ENCODE measurements around the gene ZSWIM4.

ZSWIM4 gene

GRCh38 chr19:13812544-13812943 is 17.3 kb downstream of the ZSWIM4 start:
- DNase-seq (ENCODE audit: low spot score): no peak

DNA sequence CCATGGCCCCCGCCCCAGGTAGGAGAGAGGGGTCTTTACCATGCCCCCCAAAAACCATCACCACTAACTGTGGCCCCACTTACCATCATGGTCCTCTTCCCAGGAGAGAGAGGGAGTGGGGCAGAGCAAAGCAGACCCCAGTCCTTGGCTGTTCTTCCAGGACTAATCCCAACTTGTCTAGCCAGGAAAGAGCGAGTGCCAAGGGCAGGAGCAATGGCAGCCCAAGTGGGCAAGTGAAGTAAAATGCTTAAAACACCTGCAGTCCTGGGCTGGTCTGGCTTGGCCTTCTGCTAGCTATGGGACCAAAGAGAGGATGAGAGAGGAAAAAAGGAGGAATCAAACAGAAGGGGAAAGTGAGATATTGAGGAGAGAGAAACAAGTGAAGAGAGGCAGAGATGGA is 17.9 kb downstream of the ZSWIM4 start:
- DNase-seq (ENCODE audit: low spot score): no peak

DNA sequence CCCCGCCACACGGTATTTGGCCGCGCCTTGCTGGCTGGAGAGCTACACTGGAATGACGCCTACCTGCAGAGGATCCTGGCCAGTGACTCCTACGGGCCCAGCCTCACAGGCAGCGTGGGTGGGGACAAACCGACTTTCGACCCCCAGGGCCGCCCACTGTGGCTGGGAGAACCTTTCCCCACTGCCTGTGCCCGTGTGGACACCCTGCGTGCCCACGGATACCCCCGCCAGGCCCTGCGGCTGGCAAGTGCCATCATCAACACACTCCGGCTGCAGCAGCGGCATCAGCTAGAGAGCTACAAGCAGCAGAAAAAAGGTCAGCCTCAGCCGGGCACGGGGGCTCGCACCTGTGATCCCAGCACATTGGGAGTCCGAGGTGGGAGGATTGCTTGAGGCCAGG is 19.3 kb downstream of the ZSWIM4 start:
- DNase-seq (ENCODE audit: low spot score): no peak

DNA sequence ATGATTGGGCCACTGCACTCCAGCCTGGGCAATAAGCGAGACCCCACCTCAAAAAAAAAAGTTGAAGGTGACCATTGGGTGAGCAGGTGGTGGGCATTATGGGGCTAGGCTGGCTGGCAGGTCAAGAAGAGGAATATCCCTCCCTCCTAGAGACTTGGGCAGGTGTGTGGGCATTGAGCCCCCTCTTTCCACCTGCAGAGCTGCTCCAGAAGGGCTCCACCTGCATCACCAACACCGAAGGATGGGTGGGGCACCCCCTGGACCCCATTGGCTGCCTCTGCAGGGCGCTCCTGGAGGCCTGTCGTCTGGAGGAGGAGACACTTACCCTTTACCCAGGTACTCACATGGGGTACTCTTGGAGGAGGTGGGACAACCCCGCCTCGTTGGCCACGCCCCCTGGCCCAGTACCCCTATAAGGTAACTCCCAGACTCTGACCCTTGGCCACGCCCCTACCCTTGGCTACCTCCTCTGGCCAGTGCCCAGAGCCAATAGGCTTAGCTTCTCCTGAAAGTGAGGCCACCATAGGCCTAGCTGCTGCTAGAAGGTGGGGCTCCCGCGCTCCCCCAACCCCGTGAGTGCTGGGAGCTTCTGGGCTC is 21.9 kb downstream of the ZSWIM4 start:
- DNase-seq (ENCODE audit: low spot score): no peak

DNA sequence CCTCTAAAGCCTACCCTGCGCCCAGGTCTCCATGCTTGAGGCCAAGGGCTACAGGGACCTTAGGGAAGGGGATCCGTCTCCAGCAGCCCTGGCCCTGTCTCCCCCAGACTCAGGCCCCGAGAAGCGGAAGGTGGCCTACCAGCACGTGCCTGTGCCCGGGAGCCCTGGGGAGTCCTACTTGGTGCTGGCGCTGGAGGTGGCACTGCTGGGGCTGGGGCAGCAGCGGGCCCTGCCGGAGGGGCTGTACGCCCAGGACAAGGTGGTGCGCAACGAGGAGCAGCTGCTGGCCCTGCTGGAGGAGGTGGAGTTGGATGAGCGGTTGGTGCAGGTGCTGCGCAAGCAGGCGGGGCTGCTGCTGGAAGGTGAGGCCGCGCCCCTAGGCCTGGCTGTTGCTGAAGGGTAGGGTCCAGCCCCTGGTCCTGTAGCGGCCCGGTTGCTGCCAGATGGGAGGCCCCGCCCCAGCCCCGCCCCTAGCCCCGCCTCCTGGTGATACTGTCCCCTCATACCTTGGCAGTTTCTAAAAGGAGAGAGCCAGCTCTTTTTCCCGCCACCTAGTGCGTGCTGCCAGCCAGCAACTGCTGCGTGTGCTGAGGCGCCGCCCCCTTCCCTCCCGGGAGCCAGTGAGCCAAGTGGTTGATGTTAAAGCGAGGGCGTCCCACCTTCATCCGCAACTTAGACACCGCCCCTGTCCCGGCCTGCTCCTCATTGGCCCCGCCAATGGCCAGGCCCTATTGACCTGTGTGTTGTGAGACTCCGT is 22.6 kb downstream of the ZSWIM4 start:
- peak; percentile 19 for DNase-seq (ENCODE audit: low spot score)

GRCh38 chr19:13819238-13819637 is 24.0 kb downstream of the ZSWIM4 start:
- no peak for DNase-seq (ENCODE audit: low spot score)

GRCh38 chr19:13821292-13821691 is 26.0 kb downstream of the ZSWIM4 start:
- DNase-seq (ENCODE audit: low spot score): no peak

- DNase-seq (ENCODE audit: low spot score): no peak
These were observed 28.0 kb downstream of the ZSWIM4 start for GRCh38 chr19:13823256-13823655.

GRCh38 chr19:13823901-13824300 is 28.7 kb downstream of the ZSWIM4 start:
- no peak for DNase-seq (ENCODE audit: low spot score)

GRCh38 chr19:13824703-13825102 is 29.5 kb downstream of the ZSWIM4 start:
- DNase-seq (ENCODE audit: low spot score): no peak

DNA sequence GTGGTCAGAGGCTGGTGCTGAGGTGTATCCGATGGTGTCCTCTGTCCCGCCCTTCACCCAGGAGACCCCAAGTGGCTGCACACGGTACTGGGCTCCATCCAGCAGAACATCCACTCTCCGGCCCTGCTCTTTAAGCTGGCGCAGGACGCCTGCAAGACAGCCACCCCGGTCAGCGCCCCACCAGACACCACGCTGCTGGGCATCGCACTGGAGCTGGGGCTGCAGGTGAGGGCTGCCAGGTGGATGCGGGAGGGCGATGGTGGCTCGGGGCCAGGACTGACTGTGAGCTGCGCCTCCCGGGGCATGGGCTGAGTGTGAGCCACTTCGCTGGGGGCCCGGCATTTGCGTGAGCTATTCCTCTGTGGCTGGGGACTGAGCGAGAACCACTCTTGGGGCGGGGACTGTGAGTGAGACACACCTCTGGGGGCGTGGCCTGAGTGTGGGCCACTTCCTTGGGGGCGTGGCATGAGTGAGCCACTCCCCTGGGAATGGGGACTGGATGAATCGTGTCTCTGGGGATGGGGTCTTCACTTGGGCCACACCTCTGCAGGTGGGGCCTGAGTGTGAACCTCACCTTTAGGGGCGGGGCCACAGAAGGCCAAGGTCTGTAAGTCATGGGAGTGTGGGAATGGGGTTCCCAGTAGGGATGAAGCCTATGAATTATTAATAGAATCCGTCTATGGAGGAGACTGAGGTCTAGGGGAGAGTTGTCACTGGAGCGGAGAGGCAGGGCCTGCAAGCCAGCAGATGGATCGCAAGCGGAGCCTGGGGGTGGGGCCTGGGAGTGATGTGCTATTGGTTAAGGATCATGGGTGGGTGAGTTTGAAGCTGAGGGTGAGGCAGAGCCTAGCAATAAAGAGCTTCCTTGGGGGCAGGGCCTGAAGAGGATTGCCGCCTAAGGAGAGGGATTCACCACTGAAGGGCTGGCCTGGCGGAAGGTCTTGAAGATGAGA is 30.5 kb downstream of the ZSWIM4 start:
- DNase-seq (ENCODE audit: low spot score): peak; percentile 52

GRCh38 chr19:13826652-13827235 is 31.5 kb downstream of the ZSWIM4 start:
- no peak for DNase-seq (ENCODE audit: low spot score)

- DNase-seq (ENCODE audit: low spot score): no peak
These were observed 32.4 kb downstream of the ZSWIM4 start for GRCh38 chr19:13827656-13828055.

GRCh38 chr19:13830114-13830740 is 35.0 kb downstream of the ZSWIM4 start:
- DNase-seq (ENCODE audit: low spot score): no peak

GRCh38 chr19:13830741-13831536 is 35.7 kb downstream of the ZSWIM4 start:
- DNase-seq (ENCODE audit: low spot score): no peak

DNA sequence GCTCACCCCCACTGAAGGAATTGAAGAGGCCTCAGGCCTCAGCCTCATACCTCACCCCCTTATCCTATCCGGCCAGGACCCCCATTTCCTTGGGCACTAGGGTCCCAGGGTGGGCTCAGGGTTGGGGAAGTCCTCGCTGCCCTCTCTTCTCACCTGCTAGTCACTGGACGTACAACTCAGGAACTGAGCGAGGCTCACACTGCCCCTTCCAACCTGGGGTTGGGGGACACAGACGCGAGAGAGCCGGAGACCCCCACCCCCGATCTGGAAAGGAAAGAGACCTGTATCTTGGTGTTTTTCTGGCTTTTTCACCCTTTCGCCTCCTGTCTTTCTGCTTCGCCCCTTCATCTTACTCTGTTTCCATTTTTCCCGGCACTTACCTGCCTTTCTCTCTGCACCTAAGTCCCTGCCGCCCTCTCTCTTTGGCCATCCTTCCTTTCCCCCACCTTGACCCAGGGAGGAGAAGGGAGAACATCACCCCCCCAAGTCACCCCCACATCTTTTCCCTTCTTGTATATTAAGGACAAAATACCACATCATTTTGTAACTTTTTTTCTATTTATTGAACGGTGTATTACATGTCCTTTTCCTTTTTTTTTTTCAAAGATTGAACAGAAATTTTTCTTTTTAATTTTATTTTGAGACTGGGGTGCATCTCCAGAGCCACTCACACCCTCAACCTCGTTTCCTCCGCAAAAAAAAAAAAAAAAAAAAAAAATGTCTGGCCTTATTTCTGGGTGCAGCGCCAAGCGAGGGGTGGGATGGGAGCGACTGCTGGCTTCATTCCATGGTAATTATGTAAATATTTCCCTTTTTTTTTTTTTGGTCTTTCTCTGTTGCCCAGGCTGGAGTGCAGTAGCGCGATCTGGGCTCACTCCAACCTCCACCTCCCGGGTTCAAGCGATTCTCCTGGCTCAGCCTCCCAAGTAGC is 36.6 kb downstream of the ZSWIM4 start:
- DNase-seq (ENCODE audit: low spot score): no peak

- peak; percentile 92 for DNase-seq (ENCODE audit: low spot score)
These were observed 38.3 kb downstream of the ZSWIM4 start for GRCh38 chr19:13833330-13834243.

- DNase-seq (ENCODE audit: low spot score): no peak
These were observed 39.2 kb downstream of the ZSWIM4 start for GRCh38 chr19:13834244-13835069.

Data from hematopoietic multipotent progenitor cell treated with erythropoietin and hydrocortisone succinate and interleukin-3 and kit ligand, for 15 days (in vitro differentiated cells).